Stimulated activated CD4-positive, alpha-beta T cell treated with anti-CD3 and anti-CD28 coated beads, Interleukin-4, amount 100 ng/mL, for 1 hour (primary cell): Measurements from ENCODE around the gene ARID4B.
A peak's percentile ranks its signal among the peaks of the same experiment; 100 is the strongest.
"Not testable (repeated sequence)": the region's sequence is repeated elsewhere in the genome, so short reads cannot be mapped to it uniquely, and the experiment has no call there.

Source experiments
- DNase-seq: peaks from one replicate; pipeline ENCODE4 v3.0.0-alpha.2; 2020

Gene ARID4B

GRCh38 chr1:235221653-235222375 lies 106.2 kb downstream of the ARID4B start:
- no peak for DNase-seq

DNA sequence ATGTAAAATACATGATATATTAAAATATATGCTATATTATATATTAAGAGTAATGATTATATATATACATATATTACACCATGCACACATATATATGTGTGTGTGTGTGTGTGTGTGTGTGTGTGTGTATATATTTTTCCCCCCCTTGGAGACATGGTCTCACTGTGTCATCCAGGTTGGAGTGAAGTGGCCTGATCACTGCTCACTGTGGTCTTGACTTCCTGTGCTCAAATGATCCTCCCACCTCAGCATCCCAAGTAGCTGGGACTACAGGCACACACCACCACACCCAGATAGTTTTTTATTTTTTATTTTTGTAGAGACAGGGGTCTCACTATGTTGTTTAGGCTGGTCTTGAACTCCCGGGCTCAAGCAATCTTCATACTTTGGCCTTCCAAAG lies 112.5 kb downstream of the ARID4B start:
- DNase-seq: no peak

- DNase-seq: not testable (repeated sequence)
These were observed 113.0 kb downstream of the ARID4B start for GRCh38 chr1:235214962-235215361.

GRCh38 chr1:235213752-235214151 lies 114.2 kb downstream of the ARID4B start:
- no peak for DNase-seq

DNA sequence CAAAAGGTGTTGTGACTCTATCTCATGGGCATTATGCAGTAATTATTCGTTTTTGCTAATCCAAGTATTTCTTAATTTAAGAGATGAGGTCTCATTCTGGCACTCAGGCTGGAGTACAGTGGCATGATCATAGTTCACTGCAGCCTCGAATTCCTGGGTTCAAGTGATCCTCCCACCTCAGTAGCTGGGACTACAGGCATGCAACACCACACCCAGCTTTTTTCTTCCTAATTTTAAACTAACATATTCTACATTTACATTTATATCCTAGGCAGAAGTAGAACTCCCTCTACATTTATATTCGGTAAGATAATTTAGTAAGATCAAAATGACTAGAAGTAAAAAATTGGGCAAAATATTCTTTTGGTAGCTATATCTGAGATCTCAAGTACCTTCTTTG lies 116.5 kb downstream of the ARID4B start:
- no peak for DNase-seq

DNA sequence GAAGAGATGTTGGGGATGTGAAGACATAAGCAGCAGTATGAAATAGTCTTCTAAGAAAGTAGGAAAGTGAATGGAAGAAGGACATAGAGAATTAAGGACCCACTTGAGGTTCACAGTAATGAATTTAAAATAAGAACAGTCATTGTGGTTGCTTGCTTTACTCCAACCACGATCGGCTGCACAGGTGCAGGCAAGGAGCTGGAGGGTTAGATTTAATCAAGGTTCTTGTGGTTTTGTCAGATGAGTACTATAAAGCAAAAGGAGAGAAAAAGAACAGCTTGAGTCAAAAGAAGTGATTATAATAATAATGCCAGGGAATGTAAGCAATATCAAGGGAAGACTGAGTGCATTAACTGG lies 120.8 kb downstream of the ARID4B start:
- peak; percentile 29 for DNase-seq

DNA sequence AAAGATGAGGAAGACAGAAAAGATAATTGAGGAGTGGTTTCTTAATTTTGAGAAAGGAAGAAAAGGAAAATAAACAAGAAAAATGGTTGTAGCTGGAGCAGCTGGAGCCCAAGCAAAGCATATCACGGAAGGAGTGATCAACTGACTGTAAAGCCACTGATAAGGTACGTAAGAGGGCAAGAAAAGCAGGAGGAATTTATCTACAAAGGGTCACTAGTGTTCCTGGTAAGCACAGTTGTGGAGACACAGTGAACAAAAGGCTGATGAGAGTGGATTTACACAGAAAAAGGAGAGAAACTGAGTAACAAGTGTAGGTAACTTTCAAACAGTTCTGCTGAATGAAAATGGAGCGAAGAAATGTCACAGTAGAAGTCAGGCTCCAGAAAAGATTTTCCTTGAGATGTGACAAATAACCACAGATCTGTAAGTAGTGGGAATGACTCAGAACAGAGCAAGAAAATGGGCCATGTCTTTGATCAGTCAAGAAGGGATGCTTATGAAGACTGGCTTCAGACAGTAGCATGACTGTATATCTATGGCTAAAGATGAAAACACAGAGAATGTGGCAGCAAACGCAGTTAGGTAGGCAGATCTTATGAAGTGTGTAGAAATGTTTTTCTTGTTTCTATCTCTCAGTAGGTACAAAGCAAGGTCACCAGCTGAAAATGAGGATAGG lies 121.3 kb downstream of the ARID4B start:
- no peak for DNase-seq

GRCh38 chr1:235205687-235206086 lies 122.3 kb downstream of the ARID4B start:
- DNase-seq: no peak

DNA sequence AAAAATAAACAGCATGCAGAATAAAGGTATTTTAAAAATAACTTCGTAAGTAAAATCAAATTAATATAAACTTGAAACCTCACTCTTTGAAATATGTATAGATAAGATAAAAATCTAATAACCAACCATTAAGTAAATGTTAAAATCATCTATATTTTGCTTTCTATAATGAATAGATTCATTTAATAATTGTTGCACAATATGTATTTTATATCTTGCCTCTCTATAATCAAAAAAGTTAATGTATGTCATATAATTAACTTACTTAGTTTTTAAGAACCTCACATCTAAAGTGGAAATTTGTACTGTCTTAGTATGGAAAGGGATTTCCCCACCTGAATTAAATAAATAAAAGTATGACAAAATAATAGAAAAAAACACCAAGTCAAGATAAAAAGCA lies 124.6 kb downstream of the ARID4B start:
- no peak for DNase-seq

- DNase-seq: not testable (repeated sequence)
These were observed 125.5 kb downstream of the ARID4B start for GRCh38 chr1:235202447-235202846.

DNA sequence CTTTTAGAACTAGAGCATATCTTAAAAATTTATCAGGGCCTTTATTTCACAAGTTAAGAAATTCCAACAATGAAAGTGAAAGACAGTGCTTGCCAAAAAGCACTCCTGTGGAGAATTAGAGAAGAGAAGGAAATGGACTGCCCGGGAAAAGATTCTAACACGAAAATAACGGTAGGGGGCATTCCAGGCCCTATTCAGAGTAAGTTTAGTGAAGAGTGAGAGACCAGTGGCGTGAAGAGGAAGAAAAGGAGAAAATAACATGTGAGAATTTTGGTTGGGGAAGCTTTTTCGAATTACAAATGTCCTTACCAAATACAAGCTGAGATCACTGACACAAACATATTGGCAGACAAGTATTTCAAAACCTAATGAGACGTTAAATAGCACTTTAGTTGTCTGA lies 128.5 kb downstream of the ARID4B start:
- no peak for DNase-seq

GRCh38 chr1:235190431-235190830 lies 137.5 kb downstream of the ARID4B start:
- DNase-seq: no peak

GRCh38 chr1:235187316-235187715 lies 140.7 kb downstream of the ARID4B start:
- no peak for DNase-seq

GRCh38 chr1:235181561-235182245 lies 146.3 kb downstream of the ARID4B start:
- no peak for DNase-seq

GRCh38 chr1:235180916-235181460 lies 147.0 kb downstream of the ARID4B start:
- no peak for DNase-seq

- no peak for DNase-seq
These were observed 151.5 kb downstream of the ARID4B start for GRCh38 chr1:235176486-235176885.

GRCh38 chr1:235169986-235170385 lies 158.0 kb downstream of the ARID4B start:
- no peak for DNase-seq

DNA sequence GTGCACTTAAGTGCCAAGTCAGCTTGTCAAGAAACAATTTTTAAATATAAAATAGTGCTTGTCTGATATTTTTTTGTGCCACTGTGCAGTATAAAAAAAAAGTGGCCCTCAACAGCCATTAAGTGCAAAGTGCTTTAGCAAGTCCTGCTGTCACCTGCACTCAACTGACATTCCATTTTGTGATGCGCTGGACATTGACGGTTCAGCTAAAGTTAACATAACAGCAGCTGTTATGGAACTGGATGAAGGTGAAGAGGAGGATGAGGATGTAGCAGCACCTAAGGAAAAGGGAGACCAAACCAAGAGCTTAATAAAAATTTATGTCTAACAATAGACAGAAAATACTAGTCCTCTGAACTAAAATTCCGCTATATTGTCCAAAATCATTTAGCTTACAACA lies 159.6 kb downstream of the ARID4B start:
- DNase-seq: no peak

DNA sequence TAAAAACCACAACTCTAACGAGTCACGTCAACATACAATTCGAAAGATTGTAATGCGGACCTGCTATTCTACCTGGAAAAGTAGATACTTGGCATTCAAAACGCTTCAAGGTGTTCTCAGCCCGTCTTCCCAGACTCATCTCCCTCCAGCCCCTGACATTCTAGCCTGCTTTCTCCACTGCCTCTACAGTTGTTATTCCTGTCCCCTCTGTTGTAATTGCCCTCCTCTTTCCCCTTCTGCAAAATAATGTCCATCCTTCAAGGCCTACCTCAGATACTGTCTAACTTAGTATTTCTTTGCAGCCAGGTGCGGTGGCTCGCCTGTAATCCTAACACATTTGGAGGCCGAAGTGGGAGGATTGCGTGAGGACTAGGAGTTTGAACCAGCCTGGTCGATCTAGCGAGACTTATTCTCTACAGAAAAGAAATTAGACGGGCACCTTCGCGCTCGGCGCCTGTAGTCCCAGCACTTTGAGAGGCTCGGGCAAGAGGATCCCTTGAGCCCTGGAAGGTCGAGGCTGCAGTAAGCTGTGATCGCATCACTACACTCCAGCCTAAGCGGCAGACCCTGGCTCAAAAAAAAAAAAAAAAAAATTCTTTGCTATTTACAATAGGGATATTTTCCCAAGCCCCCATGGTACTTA lies 166.2 kb downstream of the ARID4B start:
- no peak for DNase-seq

- peak; percentile 94 for DNase-seq
These were observed 166.9 kb downstream of the ARID4B start, which contains the start of gene RBM34 for GRCh38 chr1:235160957-235161684. Gene RBM34, minus strand, starts transcription at chr1:235161250. Its CDS starts 24 bp downstream, at chr1:235161226.

DNA sequence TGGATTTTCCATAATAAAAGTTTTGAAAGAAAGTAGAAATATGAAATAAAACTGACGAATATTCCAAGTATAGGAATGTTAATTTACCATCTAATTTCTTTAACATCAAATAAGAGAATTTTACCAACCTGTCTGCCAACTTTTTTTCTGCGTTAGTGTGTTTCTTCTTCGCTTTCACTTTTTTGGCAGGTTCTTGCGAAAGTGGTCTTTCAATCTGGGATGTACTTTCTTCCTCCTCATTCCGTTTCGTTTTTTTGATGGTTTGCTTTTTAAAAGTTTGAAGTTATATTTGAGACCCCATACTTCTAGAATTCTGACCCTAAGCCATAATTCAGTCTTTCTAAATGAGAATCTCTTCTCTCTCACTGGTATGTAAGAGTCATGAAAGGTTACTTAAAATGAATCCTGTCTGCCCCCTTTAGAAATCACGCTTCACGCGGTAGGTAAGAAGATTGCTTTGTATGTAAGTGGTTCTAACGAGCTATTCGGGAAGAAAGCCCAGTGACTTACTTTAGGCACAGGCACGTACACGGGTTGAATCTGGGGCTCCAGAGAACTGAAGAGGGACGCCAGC lies 167.5 kb downstream of the ARID4B start:
- DNase-seq: no peak

- not testable (repeated sequence) for DNase-seq
These were observed 168.0 kb downstream of the ARID4B start for GRCh38 chr1:235159930-235160329.
